ENCODE measurements around the gene MTG1. TPM values are rescaled to one million over a fixed set of nuclear protein-coding genes. Genes with fewer than 3 reads are reported as not detected.

MTG1 gene
- total RNA-seq, 4 donors from 2014 or later, result 26.5 to 139 (median 47.0) TPM

DNA sequence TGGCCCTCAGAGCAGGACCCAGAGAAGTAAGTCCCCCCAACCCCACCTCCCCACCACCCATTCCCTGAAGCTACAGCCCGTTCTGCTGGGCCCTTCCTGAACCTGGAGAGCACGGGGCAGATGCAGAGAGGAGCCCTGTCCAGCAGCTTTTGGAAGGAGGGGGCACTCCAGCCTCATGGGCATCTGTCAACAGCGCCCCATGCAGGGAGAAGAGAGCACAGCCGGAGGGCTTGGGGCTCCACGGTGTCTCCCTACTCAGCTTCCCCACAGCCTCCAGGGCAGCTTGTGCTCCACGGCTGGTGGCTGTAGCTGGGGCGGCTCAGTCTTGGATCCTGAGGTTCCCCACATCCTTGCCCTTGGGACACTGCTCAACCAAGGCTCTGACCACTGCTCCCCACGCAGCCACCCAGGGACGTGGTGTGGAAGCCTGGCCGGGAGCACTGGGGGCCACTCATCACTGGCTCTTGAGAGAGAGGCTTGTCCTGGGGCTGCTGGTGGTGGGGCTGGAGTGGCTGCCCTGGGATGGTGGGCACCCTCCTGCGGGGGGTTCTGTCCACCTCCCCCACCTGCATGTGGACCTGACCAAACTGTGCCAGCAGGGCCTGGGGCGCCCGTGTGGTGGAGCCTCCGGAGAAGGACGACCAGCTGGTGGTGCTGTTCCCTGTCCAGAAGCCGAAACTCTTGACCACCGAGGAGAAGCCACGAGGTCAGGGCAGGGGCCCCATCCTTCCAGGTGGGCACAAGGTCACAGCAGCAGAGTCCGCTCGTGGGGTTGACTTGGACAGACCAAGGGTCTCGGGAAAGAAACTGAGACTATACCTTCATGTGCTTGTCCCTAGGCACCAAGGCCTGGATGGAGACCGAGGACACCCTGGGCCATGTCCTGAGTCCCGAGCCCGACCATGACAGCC is 42.3 kb upstream of the MTG1 start:
- H3K27ac ChIP-seq, result no peak overlapping the region
- in situ Hi-C loops (cut with MboI; ENCODE audit: low pct_ligation_motif_present in 1 of 4, low pct_unique_long_range_greater_than_20kb in 1 of 4, low sequenced_read_pairs in 3 of 4), result no loop called here
- no peak for DNase-seq
- peaks cover 6 to 19% (median 14%) of the 10 kb centered on the region in 4 donors for H3K4me1 ChIP-seq
- H3K36me3 ChIP-seq, result no peaks in the 10 kb centered on the region
- intact Hi-C loops (cut with DNase I; ENCODE audit: low total_unique reads), result no loop called here
- peaks cover 16% of the 10 kb centered on the region for H3K27me3 ChIP-seq
- H3K9me3 ChIP-seq, result no peaks in the 10 kb centered on the region
- H3K4me3 ChIP-seq, result no peak overlapping the region
- 73% methylated on average over 24 of the region's 24 CpGs; no CpG with 5 or more reads in 1 of the 2 donors for WGBS, 2 donors (ENCODE audit: low coverage in 1 of 2)
- TF ChIP-seq POLR2AphosphoS5 (IDR thresholded peaks at IDR 0.05), result no peak
- TF ChIP-seq, protein P1, sequence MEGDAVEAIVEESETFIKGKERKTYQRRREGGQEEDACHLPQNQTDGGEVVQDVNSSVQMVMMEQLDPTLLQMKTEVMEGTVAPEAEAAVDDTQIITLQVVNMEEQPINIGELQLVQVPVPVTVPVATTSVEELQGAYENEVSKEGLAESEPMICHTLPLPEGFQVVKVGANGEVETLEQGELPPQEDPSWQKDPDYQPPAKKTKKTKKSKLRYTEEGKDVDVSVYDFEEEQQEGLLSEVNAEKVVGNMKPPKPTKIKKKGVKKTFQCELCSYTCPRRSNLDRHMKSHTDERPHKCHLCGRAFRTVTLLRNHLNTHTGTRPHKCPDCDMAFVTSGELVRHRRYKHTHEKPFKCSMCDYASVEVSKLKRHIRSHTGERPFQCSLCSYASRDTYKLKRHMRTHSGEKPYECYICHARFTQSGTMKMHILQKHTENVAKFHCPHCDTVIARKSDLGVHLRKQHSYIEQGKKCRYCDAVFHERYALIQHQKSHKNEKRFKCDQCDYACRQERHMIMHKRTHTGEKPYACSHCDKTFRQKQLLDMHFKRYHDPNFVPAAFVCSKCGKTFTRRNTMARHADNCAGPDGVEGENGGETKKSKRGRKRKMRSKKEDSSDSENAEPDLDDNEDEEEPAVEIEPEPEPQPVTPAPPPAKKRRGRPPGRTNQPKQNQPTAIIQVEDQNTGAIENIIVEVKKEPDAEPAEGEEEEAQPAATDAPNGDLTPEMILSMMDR (IDR thresholded peaks at IDR 0.05), result no peak
- no peak for TF ChIP-seq EP300 (IDR thresholded peaks at IDR 0.05; ENCODE audit: low read depth)
- TF ChIP-seq POLR2A (IDR thresholded peaks at IDR 0.05), result no peak

DNA sequence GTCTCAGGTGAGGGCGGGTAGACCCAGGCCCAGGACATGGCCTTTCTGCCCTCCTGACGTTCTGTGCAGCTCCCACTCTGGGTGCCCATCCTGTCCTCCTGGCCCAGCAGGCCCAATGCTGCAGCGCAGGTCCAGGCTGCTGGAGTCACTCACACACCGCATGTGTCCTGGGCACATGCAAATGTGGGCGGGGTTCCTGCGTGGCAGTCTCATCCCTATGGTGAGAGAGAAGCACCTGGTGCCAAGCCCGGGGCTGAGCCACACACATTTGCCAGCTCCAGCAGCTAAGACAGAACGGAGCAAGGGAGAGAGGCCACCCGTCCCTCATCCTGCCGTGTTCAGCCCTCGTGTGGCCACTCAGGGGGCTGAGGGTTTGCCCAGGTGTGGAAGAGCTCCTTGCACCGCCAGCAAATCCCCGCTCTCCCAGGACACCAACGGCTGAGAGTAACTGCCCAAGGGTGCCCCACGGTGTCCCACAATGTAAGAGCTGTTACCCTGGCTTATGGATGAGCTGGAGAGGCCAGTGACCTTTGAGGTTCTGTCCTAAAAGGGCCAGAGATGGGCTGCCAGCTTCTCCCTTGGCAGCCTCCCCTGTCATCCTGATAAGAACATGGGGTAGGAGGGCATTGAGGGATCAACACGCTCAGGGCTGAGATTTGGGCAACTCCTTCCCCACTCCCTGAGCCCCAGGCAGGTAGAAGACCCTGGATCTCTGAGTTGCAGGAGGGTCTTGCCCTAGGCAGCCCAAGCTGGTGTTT is 40.6 kb upstream of the MTG1 start:
- in situ Hi-C loops (cut with MboI; ENCODE audit: low pct_ligation_motif_present in 1 of 4, low pct_unique_long_range_greater_than_20kb in 1 of 4, low sequenced_read_pairs in 3 of 4) (no loop called here), intact Hi-C loops (cut with DNase I; ENCODE audit: low total_unique reads) (no loop called here)
- peaks cover 0 to 18% (median 14%) of the 10 kb centered on the region in 4 donors for H3K4me1 ChIP-seq
- TF ChIP-seq POLR2AphosphoS5 (IDR thresholded peaks at IDR 0.05) (no peak), POLR2A (IDR thresholded peaks at IDR 0.05) (no peak), EP300 (IDR thresholded peaks at IDR 0.05; ENCODE audit: low read depth) (no peak)
- TF ChIP-seq, protein P1 (IDR thresholded peaks at IDR 0.05), result no peak
- no peak for DNase-seq
- no peaks in the 10 kb centered on the region for H3K9me3 ChIP-seq
- H3K4me3 ChIP-seq, result no peak overlapping the region
- H3K36me3 ChIP-seq, result no peaks in the 10 kb centered on the region
- H3K27me3 ChIP-seq, result no peaks in the 10 kb centered on the region
- WGBS, 2 donors (ENCODE audit: low coverage in 1 of 2), result 78% methylated on average over 15 of the region's 16 CpGs; no CpG with 5 or more reads in 1 of the 2 donors
- H3K27ac ChIP-seq, result no peak overlapping the region

DNA sequence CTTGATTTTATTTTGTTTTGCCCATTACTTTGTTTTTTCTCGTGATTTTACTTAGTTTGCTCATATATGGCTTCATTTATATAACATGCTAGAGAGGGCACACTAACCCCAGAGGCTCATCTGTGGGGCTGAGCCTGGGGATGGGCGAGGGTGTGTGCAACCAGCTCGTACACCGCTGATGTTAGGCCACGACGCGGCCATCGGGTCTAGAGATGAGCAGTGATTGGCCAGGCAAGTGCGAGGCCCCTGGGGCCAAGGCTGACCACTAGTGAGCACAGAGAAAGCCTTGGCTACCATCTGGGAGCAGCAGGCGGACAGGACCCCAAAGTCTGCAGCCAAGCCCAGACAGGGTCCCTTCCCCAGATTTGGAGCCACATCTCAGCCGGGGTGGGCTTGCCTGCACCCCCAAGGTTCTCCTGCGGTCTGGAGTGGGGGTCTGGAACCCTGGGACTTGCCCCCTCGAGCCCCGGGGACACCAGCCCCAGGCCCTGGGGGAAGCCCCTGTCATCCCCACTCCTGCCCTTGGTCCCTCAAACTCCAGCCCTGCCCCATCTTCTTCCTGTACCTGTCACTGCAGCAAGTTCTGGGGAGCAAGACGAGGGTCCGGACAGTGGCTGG is 39.9 kb upstream of the MTG1 start:
- Histone ChIP-seq H3K36me3 (no peaks in the 10 kb centered on the region), H3K9me3 (no peaks in the 10 kb centered on the region), H3K27ac (no peak overlapping the region), H3K4me1 (peaks cover 0 to 18% (median 15%) of the 10 kb centered on the region in 4 donors), H3K4me3 (no peak overlapping the region), H3K27me3 (no peaks in the 10 kb centered on the region)
- 67 to 85% methylated on average over 5 to 16 of the region's 16 CpGs for WGBS, 2 donors (ENCODE audit: low coverage in 1 of 2)
- in situ Hi-C loops (cut with MboI; ENCODE audit: low pct_ligation_motif_present in 1 of 4, low pct_unique_long_range_greater_than_20kb in 1 of 4, low sequenced_read_pairs in 3 of 4) (no loop called here), intact Hi-C loops (cut with DNase I; ENCODE audit: low total_unique reads) (no loop called here)
- TF ChIP-seq EP300 (IDR thresholded peaks at IDR 0.05; ENCODE audit: low read depth), result no peak
- TF ChIP-seq POLR2A (IDR thresholded peaks at IDR 0.05), result no peak
- TF ChIP-seq POLR2AphosphoS5 (IDR thresholded peaks at IDR 0.05), result no peak
- TF ChIP-seq, protein P1 (IDR thresholded peaks at IDR 0.05), result no peak
- DNase-seq, result no peak
